HG02623 (cell line): ENCODE results near the gene KAT6B.

Source experiments
- ATAC-seq: cut with Tn5 transposase; IDR thresholded peaks from one replicate; pipeline ENCODE4 v1.9.1; 2021; ENCODE audit warnings: moderate library complexity; ENCODE audit not compliant: unreplicated experiment

The KAT6B gene

GRCh38 chr10:75057680-75058079 lies 231.3 kb downstream of the KAT6B start:
- ATAC-seq: no peak

DNA sequence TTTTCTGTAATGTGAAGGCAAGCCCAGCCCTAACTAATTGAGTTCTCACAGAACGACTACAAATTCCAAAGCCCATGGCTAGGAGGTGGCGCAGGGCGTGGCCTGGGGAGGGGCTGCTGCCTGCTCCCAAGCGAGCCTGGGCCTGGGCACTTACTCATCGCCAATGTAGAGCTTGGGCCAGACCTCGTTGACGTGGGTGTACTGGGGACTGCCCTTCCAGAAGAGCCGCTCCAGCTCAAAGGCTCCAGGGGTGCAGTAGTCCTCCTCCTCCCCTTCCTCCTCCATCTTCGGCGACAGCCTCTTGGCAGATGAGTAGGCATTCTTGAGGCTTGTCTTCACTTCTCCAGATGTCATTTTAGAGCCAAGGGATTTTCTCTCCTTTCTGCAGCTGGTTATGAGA lies 231.8 kb downstream of the KAT6B start:
- ATAC-seq: no peak

GRCh38 chr10:75061709-75062505 lies 235.5 kb downstream of the KAT6B start:
- ATAC-seq: no peak

DNA sequence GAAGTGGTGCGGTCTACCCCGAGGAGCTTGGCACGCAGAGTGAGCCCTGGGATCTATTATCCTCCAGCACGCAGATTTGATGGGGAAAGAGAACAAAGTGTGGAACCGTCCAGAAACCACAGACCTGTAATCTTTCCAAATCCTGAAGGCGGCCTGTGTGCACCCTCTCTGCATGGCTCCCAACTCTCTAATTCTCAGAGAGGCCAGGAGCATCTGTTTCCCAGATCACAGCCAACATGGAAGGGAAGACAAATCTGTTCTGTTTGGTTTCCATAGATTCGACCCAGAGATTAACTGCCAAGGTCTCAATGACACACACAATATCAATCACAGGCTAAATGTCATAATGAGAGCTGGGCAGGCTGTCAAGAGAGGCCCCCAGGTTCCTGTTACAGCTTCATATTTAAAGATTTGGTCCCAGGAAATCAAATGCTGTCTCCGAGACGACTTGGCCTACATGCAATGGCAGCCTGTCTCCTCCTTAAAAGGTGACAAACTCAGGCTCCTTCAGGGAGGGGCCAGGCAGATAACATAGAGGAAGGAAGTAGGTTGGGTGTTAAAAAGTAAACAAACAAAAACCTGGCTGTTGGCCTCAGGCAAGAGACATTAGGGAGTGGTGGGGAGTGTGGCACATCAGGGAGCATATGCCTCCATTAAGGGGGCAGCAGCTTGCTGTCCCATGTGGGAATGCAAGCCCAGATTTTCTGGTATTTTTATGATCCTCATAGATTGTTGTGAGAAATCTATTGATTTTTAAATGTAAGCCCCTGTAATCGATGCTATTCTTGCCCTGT lies 236.3 kb downstream of the KAT6B start:
- ATAC-seq: no peak

- ATAC-seq: no peak
Observed at GRCh38 chr10:75063461-75064230, 237.2 kb downstream of the KAT6B start.

- no peak for ATAC-seq
Observed at GRCh38 chr10:75065076-75065475, 238.7 kb downstream of the KAT6B start.

GRCh38 chr10:75066271-75066670 lies 239.9 kb downstream of the KAT6B start:
- ATAC-seq: no peak

DNA sequence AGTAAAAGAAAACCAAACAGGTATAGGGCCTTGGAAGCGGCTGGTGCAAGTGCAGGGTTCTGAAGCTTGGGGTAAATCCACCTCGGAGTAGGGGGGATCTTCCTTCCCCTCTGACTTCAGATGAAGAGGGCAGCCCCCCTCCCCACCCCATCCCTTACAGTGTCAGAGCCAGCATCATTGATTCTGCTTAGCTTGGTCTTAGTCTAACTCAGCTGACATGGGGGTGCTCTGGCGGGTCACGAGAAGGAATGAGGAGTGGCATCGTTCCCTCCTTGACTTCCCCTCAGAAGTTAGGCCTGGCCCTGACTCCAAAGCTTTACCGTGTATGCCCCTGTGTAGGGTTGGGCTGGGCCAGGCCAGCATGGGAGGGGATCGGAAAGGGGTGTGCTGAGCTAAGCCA lies 240.9 kb downstream of the KAT6B start:
- no peak for ATAC-seq

GRCh38 chr10:75068523-75068922 lies 242.1 kb downstream of the KAT6B start:
- no peak for ATAC-seq

DNA sequence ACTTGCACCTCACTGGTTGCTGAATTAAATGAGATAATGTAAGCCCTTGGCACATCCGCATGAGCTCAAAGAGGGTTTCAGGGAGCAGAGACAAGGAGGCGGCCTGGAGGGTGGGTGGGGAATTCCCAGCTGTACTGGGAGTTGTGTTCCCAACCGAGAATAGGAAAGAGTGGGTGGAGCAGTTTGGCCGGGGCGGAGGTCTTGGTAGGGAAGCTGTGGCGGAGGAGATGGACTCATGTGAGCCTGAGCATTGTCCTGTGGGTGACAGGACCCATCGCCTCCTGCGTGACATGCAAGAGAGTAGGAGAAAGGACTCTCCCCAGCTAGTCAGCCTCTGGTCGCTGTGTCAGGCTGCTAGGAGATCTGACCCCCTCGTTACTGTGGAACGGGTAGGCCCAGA lies 244.1 kb downstream of the KAT6B start:
- no peak for ATAC-seq

DNA sequence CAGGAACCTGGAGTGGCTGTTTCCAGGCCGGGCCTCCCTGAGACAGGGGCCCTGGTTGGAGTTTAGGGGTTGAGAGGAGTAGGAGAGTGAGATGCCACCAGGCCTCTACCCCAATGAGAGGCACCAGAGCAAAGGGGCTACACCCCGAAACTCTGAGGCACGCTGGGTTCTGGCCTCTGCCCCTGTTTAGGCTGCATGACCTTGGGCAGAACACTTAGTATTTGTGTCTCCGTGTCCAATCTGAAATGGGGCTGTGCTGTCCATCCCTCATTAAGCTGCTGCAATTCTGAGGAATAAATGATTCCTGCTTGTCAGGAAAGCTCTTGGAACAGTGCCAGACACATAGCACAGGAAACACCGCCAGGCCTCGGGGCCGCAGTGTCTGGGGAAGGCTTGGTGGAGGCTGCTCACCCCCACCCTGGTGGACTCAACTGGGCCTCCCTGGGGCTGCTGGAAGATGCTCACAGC lies 244.6 kb downstream of the KAT6B start:
- no peak for ATAC-seq

- ATAC-seq: no peak
Observed at GRCh38 chr10:75071756-75072155, 245.4 kb downstream of the KAT6B start.

GRCh38 chr10:75072727-75073126 lies 246.3 kb downstream of the KAT6B start:
- ATAC-seq: no peak

- ATAC-seq: no peak
Observed at GRCh38 chr10:75073442-75073841, 247.0 kb downstream of the KAT6B start.

GRCh38 chr10:75074711-75075445 lies 248.5 kb downstream of the KAT6B start:
- ATAC-seq: no peak

DNA sequence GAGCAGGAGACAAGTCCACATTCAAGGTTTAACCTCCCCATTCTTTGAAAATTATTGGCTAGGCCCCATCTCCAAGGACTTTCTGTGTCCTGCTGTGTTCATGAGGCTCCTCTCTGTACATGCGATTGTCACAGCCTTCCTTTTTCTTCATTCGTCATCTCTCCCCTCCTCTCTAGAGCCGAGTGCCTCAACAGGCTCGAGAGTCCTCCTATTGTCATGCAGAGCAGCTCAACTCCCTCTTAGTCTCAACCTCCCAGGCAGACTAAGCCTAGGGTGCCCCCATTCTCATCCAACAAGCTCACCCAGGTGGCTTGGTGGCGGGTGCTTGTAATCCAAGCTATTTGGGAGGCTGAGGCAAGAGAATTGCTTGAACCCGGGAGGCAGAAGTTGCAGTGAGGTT lies 249.9 kb downstream of the KAT6B start:
- ATAC-seq: no peak

GRCh38 chr10:75079436-75080083 lies 253.2 kb downstream of the KAT6B start:
- no peak for ATAC-seq

DNA sequence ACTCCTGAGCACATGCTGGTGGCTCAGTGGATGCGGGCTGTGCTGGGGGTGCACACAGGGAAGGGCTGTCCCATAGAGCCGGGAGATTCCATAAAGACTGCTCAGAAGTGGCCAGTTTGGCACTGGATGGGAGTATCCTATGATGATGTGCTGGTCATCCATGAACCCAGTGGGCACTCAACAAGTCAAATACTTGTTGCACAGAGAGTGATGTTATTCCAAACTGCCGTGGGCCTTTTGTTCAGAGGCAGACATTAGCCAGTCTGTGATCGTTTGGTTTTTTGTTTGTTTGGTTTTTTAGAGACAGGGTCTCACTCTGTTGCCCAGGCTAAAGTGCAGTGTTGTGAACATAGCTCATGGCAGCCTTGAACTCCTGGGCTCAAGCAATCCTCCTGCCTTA lies 254.2 kb downstream of the KAT6B start:
- ATAC-seq: no peak

DNA sequence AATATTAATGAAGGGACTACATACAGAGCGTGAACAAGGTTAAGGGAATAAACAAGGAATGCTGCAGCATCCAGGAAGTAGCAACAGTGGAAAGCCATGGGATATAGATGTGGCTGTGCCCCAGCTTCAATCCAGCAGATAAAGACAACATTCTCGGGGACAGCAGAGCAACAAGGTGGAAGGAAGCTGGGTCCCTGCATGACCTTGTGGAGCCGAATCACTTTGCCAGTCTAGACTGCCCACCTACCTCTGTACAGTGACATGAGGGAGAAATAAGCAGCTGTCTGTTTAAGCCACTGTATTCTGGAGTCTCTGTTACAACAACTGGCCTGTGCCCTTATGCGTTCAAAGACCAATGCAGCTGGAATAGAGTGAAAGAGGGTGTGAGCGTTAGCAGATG lies 255.0 kb downstream of the KAT6B start:
- no peak for ATAC-seq
